IPS-18c (cell line): Measurements from ENCODE around the gene PIGC.

ENCODE experiments used
- H3K4me3 ChIP-seq: 2 replicates; pipeline ENCODE4 v1.7.0; 2013; ENCODE audit warnings: low read depth, mild to moderate bottlenecking, low read length, moderate library complexity; ENCODE audit not compliant: insufficient read depth
- H3K9me3 ChIP-seq: one replicate; pipeline ENCODE4 v1.6.1; 2013; ENCODE audit warnings: mild to moderate bottlenecking, low read length, moderate library complexity; ENCODE audit not compliant: control insufficient read depth, insufficient read depth

PIGC gene

GRCh38 chr1:172417557-172417956 lies 26.3 kb downstream of the PIGC start:
- no peak overlapping the region for H3K4me3 ChIP-seq
- no peaks in the 10 kb centered on the region for H3K9me3 ChIP-seq

DNA sequence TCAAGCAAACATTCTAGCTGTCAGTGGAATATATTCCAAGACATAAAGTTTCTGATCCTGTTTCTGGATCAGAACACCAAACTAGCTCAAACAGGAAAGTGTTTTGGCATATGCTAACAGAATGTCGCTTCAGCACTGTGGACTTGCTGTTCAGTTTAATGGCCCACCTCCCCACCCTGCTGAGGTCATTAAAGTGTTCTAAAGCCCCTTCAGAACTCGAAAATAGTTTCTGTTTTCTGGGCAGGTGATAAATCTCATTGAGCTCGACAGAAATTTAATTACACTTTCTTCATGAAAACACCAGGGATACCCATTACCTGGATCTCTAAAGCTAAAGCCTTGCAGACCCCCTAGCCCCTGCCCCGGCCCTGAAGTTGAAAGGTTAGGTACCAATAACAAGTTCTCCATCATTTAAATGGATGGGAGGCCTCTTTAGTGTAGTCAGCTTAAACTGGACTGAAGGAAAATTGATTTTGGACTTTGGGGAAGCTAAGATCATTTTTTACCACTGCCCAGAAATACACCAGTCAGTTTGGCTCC lies 27.3 kb downstream of the PIGC start:
- H3K9me3 ChIP-seq: no peaks in the 10 kb centered on the region
- H3K4me3 ChIP-seq: no peak overlapping the region

DNA sequence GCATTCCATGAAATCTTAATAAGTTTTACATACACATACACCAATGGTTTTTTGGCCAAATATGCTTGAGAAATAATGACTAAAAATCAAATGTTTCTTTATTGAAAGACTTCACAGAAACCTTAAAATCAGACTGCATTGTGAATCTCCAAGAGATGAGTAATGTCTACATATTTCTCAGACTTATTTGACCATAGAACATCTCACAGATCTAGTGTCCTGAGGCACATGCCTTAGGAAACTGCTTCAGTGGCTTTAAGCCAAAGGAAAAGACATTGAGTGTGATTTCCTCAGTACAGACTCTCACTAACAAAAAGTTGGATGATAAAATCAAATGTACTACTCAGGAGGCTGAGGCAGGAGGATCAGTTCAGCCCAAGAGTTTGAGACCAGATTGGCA lies 29.5 kb downstream of the PIGC start:
- Histone ChIP-seq H3K4me3 (no peak overlapping the region), H3K9me3 (no peaks in the 10 kb centered on the region)

- H3K4me3 ChIP-seq: no peak overlapping the region
Measured at GRCh38 chr1:172411791-172412338, 32.0 kb downstream of the PIGC start.

DNA sequence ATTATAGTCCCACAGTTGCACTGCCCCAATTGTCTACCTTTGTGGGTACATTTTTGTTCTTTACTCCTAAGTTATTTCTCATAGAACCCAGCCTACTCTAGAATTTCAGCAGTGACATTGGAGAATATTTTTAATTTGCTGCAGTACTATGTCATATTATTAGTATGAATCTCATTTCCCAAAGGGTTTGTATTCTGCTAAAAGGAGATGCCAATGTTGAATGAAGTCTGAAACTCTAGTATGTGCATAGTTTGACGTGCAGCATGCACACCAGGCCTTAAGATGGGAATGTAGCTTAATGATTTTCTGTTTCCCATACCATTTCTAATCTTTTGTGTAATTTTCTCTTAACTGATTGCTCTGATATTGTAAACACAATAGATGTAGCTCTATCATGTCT lies 33.8 kb downstream of the PIGC start:
- H3K9me3 ChIP-seq: no peaks in the 10 kb centered on the region
- H3K4me3 ChIP-seq: no peak overlapping the region

More at GRCh38 chr1:172411791-172412338, 32.0 kb downstream of the PIGC start:
- no peaks in the 10 kb centered on the region for H3K9me3 ChIP-seq

DNA sequence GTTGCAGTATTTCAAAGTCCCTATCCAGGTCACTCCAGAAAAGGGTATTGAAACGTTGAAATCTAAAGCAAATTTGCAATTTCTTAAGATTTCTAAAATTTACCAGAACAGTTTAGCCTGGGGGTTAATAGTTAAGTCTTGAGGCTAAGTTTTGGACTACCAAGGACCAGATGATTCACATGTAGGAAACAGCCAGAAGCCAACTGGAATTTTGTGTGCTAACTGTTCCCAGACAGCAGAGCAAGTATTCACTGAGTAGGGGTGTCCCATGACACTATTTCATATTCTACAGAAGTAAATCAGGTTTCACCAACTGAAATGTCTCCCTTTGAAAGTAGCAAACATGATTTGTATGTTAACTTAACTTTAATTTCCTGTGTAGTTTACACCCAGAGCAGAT lies 34.9 kb downstream of the PIGC start:
- no peaks in the 10 kb centered on the region for H3K9me3 ChIP-seq
- H3K4me3 ChIP-seq: no peak overlapping the region

DNA sequence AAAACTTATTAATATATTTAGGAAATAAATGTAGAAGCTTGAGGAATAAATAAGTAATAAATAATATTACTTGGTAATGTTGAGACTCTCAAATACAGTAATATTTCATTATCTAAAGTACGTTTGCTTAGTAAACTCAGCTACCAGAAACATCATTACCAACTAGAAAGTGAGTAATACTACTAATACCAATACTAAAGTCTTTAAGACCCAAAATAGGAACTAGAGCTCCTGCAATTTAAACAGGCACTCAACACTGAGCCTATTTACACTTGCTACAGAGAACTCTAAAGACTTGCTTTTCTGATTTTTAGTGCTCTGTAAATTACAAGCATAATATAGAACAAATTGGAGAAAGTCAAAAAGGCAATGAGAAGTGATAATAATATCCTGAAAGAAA lies 36.9 kb downstream of the PIGC start:
- no peak overlapping the region for H3K4me3 ChIP-seq

GRCh38 chr1:172405912-172406311 lies 38.0 kb downstream of the PIGC start:
- Histone ChIP-seq H3K4me3 (no peak overlapping the region), H3K9me3 (no peaks in the 10 kb centered on the region)

More for the DNA sequence above, 36.9 kb downstream of the PIGC start:
- no peaks in the 10 kb centered on the region for H3K9me3 ChIP-seq

GRCh38 chr1:172404121-172404520 lies 39.7 kb downstream of the PIGC start:
- no peaks in the 10 kb centered on the region for H3K9me3 ChIP-seq
- H3K4me3 ChIP-seq: no peak overlapping the region

- Histone ChIP-seq H3K9me3 (no peaks in the 10 kb centered on the region), H3K4me3 (no peak overlapping the region)
Measured at GRCh38 chr1:172402878-172403569, 40.8 kb downstream of the PIGC start.

- no peak overlapping the region for H3K4me3 ChIP-seq
- no peaks in the 10 kb centered on the region for H3K9me3 ChIP-seq
Measured at GRCh38 chr1:172401892-172402291, 42.0 kb downstream of the PIGC start.

- Histone ChIP-seq H3K4me3 (no peak overlapping the region), H3K9me3 (no peaks in the 10 kb centered on the region)
Measured at GRCh38 chr1:172401477-172401876, 42.4 kb downstream of the PIGC start.

- H3K9me3 ChIP-seq: no peaks in the 10 kb centered on the region
- no peak overlapping the region for H3K4me3 ChIP-seq
Measured at GRCh38 chr1:172400722-172401105, 43.2 kb downstream of the PIGC start.

GRCh38 chr1:172399756-172400721 lies 43.8 kb downstream of the PIGC start:
- no peak overlapping the region for H3K4me3 ChIP-seq
- H3K9me3 ChIP-seq: no peaks in the 10 kb centered on the region

DNA sequence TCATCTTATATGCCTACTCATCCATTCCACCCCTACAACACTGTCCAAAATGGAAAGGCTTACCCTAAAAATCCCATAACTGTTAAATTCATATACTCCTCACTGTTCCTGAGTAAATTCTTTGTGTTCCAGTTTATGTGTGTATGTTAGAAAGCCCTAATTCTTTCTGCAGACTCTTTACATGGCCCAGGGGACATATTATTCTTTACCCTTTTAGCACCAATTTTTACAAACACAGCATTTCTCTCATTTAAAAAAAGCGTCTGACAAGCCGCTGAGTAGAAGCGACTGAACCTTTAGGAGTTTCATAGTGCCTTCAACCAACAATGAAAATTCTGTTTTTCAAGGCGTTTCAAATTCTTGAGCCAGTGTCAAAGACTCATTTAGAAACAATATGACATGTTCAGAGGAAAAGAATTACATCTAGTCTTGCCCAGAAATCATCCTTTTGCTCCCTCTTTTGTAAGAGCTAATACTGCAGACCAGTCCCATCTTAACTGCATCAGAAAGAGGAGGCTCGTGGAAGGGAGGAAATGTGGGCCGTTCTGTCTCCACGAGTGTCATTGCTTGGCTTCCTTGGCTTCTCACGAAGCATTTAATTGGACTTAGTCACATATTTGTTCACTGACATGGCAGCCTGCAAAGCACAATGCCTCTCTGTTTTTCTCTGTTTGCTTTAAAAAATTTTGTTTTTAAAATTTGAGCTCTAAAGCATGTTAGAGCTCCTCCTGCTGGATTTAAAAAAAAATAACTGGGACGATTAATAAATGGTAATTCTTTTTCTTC lies 44.7 kb downstream of the PIGC start:
- no peaks in the 10 kb centered on the region for H3K9me3 ChIP-seq
- no peak overlapping the region for H3K4me3 ChIP-seq

DNA sequence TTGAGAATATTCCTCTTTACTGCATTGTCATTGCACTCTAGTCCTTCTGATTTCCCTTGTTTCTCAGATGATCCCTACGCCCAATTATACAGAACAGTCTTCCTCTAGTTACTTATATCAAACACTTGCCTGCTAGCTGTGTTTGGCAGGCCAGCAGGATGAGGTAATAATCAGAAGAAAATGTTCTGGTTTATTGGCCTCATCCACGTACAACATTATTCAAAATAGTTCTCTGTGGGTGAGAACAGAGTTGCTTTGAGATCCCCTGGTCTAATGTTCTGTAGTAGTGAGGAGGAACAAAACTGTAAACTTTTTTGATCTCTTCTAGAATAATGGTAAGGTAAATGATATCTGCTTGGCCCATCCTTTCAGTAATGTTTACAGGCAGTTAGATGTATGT lies 45.7 kb downstream of the PIGC start:
- Histone ChIP-seq H3K9me3 (no peaks in the 10 kb centered on the region), H3K4me3 (no peak overlapping the region)

GRCh38 chr1:172397633-172398032 lies 46.2 kb downstream of the PIGC start:
- H3K4me3 ChIP-seq: no peak overlapping the region

More at GRCh38 chr1:172397633-172398032, 46.2 kb downstream of the PIGC start:
- H3K9me3 ChIP-seq: no peaks in the 10 kb centered on the region
